ENCODE data around the gene FAM240B.

The FAM240B gene

DNA sequence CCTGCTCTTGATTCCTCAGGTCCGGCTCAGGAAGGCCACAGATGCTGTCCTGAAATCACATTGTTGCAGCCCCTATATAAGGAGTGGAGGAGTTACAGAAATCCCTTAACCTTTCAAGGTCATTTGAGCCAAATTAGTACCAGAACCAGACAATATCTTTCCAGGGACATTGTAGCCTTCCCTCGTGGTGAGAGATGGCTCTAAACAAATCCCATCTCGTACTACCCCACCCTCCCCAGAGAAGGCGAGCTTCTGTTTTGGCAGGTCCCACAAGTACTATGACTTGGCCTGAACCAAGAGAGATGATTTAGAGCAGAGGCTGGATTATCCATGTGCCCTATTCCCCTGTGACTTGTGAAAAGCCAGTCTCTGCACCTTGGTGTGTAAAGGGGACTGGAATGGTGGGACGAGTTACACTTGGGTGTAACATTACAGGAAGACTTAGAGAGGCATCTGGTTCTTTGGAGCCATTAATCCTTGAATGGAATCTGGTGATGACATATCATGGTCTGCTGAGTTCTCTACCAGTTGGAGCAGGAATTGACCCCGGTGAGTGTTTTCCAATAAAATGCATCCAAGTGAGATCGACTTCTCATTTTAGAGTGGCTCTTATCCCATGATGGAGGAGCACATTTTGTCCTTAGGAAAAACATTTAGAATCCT lies at the start of gene FAM240B:
FAM240B (minus strand) TSS at position 51 of the 663 bp plus-strand sequence. CDS start 16,134 bp downstream, outside the sequence.
- no peak within 1 kb of the TSS for H3K27ac ChIP-seq
- H3K4me3 ChIP-seq, result no peak within 1 kb of the TSS

DNA sequence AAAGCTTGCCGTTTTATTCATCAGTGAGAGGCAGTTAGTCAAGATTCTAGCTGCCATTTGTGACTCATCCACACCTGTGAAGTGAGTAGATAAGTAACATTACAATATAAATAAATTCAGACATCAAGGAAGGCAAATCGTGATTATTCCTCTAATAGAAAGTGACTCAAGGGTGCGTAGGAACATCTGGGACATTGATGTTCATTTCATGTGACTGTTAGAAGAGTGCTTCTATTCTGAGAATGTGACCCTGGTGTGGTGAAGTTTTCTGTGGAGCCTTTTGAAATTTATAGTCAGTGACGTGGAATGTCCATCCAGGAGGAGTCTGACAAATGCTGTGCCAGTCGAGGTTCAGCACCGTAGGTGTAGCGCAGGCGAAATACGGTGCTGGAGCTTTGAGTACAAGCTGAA lies 48.4 kb upstream of the FAM240B start:
- Histone ChIP-seq H3K4me3 (no peak overlapping the region), H3K27ac (no peak overlapping the region)

DNA sequence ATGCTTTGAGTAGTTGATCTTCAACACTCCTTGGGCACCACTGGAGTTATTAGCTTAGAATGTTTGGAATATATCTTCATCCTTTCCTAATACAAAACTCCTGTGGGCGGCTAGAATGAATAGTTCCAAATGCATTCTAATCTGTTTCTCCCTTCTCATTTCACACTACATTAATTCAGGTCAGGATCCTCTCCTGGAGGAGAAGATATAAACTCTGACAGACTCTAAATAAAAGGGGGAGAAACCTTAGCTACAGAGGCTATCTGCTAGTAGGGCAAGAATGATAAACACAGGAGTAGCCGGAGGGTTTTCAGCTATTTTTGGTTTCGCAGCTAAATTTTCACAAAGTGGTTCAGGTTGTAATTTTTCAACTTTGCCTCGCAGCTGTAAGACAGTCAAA lies 45.2 kb upstream of the FAM240B start:
- H3K27ac ChIP-seq, result no peak overlapping the region
- H3K4me3 ChIP-seq, result no peak overlapping the region

DNA sequence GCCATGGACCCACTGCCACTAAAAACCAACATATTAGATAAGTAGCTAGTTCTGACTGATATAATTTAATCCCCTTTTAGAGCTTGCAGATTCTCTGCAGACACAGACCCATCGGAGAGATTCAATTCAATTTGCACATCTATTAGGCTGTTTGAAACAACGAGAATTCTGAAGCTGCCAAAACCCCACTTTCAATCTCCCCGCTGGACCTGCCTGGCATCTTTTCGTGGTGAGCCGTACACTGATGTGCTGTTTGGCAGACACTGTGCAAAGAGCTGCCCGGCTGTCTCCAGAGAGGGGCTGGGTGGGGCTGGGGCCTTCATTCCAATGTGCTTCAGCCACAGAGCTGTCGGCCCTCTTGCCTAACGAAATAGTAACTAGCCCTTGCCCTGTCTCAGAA lies 42.1 kb upstream of the FAM240B start:
- Histone ChIP-seq H3K27ac (no peak overlapping the region), H3K4me3 (no peak overlapping the region)

DNA sequence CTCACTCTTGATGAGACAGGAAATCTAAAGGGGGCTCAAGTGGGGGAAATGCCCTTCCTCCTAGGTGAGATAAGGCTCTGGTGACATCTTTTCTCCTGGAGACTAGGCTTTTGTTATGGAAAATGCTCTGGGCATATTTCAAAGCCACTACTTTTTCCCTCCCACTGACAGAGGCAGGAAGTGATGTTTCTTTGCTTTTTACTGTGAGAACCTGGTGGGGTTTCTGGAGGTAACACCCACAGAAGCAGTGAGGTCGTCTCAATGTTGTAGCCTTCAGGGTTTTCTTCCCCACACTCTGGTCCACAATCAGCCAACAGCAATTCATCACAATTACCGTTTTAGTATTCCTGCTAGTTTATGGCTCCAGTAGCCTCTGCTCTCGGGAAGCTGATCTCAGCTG lies 41.4 kb upstream of the FAM240B start:
- Histone ChIP-seq H3K4me3 (no peak overlapping the region), H3K27ac (no peak overlapping the region)

DNA sequence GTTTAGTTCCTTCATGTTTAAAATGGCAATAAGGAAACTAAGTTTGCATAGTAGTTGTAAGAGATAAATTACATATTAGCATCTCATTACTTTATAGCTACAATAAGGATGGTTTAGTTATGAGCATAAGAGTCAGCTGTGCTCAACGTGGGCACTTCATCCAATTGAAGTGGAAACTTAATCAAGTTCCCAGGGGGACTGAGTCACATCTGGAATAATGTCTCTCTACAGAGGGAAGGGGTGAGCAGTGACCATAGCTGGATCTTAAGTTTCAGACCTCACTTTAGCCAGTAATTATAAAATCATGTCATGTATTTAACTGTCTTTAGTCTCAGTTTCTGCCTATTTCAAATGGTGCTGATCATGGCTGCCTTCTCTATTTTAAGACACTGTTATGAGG lies 36.8 kb upstream of the FAM240B start:
- no peak overlapping the region for H3K4me3 ChIP-seq

DNA sequence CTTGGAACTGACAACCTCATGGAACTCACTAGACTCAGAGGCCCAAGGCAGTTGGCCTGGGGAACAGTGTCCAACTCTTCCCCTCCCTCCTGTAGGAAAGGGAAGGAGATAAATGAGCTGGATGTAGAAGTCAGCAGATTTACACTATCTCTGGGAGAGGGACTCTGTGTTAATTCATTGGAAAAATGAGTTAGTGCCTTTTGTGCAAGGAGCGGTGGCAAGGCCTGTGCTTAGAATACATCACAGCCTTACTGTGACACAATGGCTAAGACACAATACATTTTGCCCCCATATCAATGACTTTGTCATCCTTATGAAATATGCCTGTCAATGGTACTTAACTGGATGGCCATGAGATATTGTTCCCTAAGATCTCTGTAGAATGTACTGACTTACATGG lies 28.0 kb upstream of the FAM240B start:
- no peak overlapping the region for H3K4me3 ChIP-seq
- H3K27ac ChIP-seq, result no peak overlapping the region

More for the DNA sequence above, 36.8 kb upstream of the FAM240B start:
- no peak overlapping the region for H3K27ac ChIP-seq

DNA sequence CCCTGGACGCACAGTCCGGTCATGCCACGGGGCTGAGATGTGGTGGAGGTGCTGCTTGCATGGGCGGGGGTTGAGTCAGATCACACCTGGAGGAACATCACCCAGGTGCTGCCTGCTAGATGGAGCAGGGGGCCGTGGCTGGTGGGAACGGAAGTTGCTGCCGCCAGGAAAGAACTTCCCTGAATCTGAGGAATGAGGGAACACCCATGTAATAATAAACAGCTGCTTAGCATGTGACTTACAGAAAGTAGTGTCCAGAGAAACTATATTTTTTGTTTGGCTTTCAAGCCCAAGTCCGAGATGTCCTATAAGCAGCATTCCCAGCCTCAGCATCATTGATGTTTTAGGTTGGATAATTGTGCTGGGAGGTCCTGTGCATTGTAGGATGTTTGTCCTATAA lies 27.1 kb upstream of the FAM240B start:
- H3K27ac ChIP-seq, result no peak overlapping the region
- no peak overlapping the region for H3K4me3 ChIP-seq

DNA sequence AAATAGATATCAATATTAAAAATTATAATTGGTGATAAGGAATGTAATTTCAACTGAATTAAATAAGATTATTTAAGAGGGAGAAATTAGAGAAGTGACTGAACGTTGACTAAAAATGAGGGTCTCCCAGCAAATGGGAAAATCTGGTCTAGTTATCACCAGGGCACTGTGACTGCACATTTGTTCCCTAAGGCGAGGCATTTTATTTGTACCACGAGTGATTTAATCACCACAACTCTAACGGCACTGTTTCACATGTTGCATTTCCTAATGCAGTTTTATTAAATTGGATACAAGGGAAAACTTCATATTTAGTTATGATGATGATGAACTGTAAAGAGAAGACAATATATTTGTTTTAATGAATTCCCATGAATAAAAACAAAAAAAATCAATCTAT lies 26.4 kb upstream of the FAM240B start:
- H3K27ac ChIP-seq, result no peak overlapping the region
- no peak overlapping the region for H3K4me3 ChIP-seq

DNA sequence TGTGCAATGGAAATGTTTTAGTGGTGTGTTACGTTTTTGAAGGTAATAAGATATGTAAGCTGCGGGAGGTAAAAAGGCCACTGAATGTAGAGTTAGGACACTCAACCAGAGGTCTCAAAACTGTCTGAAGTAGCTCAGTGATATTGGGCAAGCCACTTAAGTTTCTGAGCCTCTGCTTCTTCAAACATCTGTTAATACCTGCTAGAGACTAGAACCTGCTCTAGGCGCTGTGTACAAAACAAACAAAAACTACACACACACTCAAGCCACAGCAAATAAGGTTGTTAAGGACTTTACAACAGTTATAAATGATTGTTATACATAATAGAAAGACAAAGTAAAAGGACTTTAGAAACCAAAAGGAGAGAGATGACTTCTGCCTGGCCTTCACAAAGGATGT lies 24.6 kb upstream of the FAM240B start:
- Histone ChIP-seq H3K4me3 (no peak overlapping the region), H3K27ac (no peak overlapping the region)

DNA sequence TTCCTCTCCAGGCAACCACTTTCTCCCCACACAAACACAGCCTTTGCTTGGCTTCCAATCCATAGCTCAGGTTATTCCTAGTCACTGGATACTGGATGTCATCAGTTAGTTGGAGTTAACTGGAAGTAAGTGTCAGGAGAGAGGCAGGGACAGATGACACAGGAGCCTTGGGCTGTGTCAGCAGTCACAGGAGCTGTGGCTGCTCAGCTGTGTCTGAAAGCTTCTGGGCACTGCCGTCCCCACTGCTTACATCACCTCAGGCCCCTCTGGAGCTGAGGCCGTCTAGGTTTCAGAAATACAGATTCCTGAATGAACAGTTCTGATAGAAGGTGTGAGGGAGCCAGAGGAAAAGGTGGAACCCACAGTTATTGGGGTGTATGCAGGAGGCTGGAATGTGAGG lies 17.3 kb upstream of the FAM240B start:
- Histone ChIP-seq H3K4me3 (no peak overlapping the region), H3K27ac (no peak overlapping the region)

DNA sequence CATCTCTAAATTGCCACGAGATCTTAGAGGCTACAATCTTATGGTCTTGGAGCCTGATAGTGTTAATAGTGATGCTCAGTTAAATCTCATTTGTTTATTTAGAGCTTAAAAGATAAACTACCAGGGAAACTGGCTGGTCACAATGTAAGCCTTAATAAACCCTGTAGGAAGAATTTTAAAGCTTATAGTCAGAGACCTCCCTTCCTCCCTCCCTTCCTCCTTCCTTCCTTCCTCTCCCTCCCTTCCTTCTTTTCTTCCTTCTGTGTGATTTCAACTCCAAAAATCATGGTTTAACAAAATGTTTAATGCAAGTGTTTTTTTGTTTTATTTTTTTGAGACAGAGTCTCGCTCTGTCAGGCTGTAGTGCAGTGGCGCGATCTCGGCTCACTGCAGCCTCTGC lies 14.9 kb upstream of the FAM240B start:
- H3K27ac ChIP-seq, result no peak overlapping the region

DNA sequence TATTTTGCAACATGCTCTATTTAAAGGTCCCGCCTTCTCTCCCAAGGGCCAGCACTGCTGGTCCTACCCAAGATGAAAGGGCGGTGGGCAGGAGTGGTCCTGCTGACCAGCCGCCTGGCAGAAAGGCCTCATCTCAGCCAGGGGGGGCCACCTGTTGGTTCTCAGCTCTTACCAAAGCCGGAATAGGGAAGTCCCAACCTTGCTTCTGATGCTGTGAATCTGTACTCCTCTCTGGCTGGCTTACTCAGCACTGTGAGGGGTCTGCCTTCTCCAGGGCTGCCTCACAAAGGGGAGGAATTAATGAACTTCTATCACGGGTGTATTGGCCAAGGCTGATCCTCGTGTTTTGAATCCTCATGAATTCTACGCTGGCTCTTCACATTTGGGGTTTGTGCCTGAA lies 13.6 kb upstream of the FAM240B start:
- Histone ChIP-seq H3K27ac (no peak overlapping the region), H3K4me3 (no peak overlapping the region)

More for the DNA sequence above, 14.9 kb upstream of the FAM240B start:
- no peak overlapping the region for H3K4me3 ChIP-seq

DNA sequence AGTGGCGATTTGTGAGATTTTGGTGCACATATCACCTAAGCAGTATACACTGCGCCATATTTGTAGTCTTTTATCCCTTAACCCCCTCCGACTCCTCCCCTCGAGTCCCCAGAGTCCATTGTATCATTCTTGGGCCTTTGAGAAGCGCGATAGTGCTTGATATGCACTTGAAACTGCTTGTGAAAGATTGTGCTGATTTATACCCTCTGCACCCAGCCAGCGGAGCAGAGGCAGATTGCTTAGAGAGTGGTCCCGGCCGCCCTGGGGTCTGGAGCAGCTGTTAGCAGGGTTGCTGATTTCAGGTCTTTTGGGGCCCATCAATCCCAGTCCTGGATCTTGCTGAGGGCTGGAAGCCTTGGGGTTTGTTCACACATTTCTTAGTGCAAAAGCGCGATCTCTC lies 13.0 kb upstream of the FAM240B start:
- no peak overlapping the region for H3K27ac ChIP-seq
- H3K4me3 ChIP-seq, result no peak overlapping the region

DNA sequence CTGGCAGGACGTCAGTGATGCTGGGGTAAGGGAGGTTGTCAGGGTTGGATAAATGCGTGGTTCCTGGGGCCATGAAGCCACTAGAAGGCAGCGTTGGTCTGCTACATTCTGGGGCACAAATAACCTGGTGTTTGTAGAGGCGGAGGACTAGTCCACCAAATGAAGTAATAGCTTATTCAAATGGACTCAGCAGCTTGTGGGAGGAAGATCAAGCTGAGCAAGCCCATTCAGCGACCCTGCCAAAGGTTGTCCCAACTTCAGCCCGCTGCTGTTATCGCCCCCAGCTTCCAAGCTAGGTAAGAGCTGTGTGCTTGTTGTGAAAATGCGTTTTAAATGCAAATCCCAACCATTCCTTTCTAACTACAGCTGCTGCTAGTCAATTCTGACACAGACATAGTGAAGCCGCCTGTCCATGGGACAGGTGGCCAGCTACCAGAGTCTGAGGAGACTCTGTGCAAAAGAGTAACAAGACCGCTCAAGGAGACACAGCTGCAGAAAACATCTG lies 7.6 kb upstream of the FAM240B start:
- Histone ChIP-seq H3K4me3 (no peak overlapping the region), H3K27ac (no peak overlapping the region)

DNA sequence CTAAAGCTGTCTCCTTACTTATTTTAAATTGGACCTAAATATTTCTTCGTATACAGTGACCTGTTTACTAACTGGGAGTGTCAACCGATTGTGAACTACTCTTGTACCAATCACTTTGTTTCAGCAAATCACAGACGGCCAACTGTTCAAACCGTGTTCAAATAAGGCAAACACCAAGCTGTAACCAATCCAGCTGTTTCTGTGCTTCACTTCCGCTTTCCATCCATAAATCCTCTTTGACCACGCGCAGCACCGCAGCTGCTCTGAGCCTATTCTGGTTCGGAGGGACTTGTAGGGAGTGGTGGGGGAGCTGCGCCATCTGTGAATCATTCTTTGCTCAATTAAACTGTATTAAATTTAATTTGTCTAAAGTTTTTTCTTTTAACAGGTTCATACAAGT lies 4.8 kb upstream of the FAM240B start:
- H3K27ac ChIP-seq, result no peak overlapping the region
- no peak overlapping the region for H3K4me3 ChIP-seq

DNA sequence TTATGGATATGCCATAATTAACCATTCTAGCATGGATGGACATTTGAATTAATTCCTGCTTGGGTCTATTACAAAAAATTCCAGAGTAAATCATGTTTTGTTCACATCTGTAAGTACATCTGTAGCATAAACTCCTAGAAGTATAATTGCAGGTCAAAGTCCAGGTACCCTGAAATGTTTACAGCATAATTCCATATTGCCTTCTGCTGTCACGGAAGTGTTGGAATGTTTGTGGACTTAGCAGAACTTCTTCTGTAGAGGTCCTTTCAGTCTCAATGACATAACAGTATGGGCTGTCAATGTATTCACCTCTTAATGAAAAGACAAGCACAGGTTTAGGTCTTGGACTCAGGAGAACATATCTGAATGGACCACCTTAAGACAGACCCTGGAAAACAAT lies 1.8 kb downstream of the FAM240B start:
- Histone ChIP-seq H3K4me3 (no peak overlapping the region), H3K27ac (no peak overlapping the region)

DNA sequence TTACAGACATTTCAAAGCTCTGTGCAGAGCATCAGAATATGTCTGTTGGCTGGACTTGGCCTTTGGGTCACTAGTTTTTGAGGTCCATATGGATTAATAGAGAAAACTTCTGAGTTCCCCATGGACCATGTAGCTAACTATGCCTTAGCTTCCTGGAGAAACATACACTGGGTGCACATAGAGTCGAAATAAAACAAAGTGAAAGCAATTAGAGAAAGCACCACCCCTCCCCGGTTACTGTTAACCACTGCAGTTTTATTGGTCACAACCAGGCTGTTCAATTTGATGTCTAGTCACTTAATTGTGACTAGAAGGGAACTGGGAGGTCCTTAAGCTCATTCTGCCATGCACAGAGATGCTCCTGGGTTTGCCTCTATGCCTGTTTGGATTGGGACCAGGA lies 4.2 kb downstream of the FAM240B start:
- no peak overlapping the region for H3K4me3 ChIP-seq

DNA sequence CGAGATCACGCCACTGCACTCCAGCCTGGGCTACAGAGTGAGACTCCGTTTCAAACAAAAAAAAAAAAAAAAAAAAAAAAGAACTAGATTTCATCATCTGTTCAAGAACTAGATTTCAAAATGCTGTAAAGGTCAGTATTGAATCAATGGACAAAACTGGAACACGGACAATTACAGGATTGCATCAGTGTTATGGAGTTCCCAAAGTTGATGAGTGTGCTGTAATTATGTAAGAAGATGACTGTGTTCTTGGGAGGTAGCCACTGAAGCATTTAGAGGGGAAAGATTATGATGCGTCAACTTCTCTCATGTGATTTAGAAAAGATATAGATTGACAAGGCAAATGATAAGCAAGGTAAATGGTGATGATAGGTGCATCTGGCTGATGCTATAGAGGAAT lies 6.5 kb downstream of the FAM240B start:
- no peak overlapping the region for H3K4me3 ChIP-seq
- H3K27ac ChIP-seq, result no peak overlapping the region

More for the DNA sequence above, 4.2 kb downstream of the FAM240B start:
- no peak overlapping the region for H3K27ac ChIP-seq

DNA sequence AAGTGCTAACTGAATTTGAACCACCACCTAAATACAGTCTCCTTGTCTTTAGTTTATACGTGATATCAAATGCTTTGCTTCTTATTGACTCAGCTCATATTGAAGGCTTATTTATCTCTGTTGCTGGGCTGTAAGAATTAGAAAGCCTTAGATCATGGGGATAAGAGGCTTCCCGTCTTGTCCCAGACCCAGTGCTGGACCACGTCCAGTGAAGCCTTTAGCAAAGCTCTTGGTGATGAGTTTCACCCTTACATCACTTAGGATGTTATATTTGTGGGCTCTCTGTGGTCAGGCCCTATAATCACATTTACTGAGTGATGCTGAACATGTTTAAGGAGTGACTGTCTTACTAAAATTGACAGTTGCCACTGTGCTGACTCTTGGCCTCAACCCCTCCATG lies 11.2 kb downstream of the FAM240B start:
- Histone ChIP-seq H3K4me3 (no peak overlapping the region), H3K27ac (no peak overlapping the region)

DNA sequence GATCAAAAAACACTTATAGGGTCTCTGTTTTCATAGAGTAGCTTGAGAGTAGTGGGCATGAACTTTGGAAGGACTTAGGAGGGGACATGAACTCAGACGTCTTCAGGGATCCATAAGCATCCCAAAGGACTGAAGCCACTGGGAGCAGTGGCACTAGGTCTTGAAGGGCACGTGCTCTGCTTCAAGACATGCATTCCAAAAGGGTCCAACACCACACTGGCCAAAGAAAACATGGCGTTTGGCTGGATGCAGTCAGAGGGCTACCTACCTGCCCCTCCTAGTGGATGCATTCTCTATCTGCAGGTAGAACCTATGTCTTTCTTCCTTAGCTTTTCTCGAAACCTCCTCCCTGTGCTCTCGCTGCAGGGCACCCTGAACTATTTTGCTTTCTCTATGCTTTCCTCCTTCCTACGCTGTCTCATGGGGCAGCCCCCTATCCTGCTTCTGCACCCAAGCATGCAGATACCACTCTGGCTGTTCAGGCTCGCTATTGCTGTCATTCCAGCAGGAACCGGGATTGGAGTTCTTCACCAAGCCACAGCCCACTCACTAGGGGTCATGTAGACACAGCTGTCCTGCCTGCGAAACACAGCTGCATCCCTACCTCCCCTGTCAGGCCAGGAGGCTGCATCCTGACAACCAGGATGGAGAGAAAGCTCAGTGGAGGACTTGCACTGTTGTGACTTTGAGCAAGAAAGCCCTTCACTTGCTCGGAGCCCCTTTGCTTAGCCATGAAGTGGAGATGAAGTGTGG lies 11.9 kb downstream of the FAM240B start:
- no peak overlapping the region for H3K4me3 ChIP-seq
- H3K27ac ChIP-seq, result no peak overlapping the region
